ENCODE measurements around the gene PRM2.

PRM2 gene

GRCh38 chr16:11277607-11278337 is 1.5 kb upstream of the PRM2 start:
- no peak overlapping the region for H3K9ac ChIP-seq (ENCODE audit: low read length)
- no peaks in the 10 kb centered on the region for H4K20me1 ChIP-seq (ENCODE audit: insufficient read depth, low read length)
- H3K27me3 ChIP-seq (ENCODE audit: low read depth, low read length) = peaks cover 9% of the 10 kb centered on the region; the same call in 1 of the 2 replicates
- TF ChIP-seq EZH2phosphoT487 (IDR thresholded peaks at IDR 0.05; ENCODE audit: low read depth) (no peak), CTCF (IDR thresholded peaks at IDR 0.05; ENCODE audit: low read depth, low read length) (no peak)
- no peaks in the 10 kb centered on the region for H3K9me3 ChIP-seq (ENCODE audit: insufficient read depth, low read length)
- no peak overlapping the region for H2AFZ ChIP-seq (ENCODE audit: low read depth, low read length)
- no peak overlapping the region for H3K4me2 ChIP-seq (ENCODE audit: low read length)
- no peak overlapping the region for H3K27ac ChIP-seq (ENCODE audit: low read length)
- no peaks in the 10 kb centered on the region for H3K36me3 ChIP-seq (replicated peaks; ENCODE audit: low read depth, low read length)
- no peaks in the 10 kb centered on the region for H3K79me2 ChIP-seq (ENCODE audit: low read length)
- H3K4me1 ChIP-seq (ENCODE audit: low read length) = peaks cover 14% of the 10 kb centered on the region
- no peak overlapping the region for H3K4me3 ChIP-seq (ENCODE audit: low read length)

GRCh38 chr16:11276896-11277593 is 765 bp upstream of the PRM2 start:
- Histone ChIP-seq H3K4me3 (ENCODE audit: low read length) (no peak overlapping the region), H3K27ac (ENCODE audit: low read length) (no peak overlapping the region), H3K4me2 (ENCODE audit: low read length) (no peak overlapping the region), H3K79me2 (ENCODE audit: low read length) (no peaks in the 10 kb centered on the region), H4K20me1 (ENCODE audit: insufficient read depth, low read length) (no peaks in the 10 kb centered on the region), H3K4me1 (ENCODE audit: low read length) (peaks cover 14% of the 10 kb centered on the region), H2AFZ (ENCODE audit: low read depth, low read length) (no peak overlapping the region), H3K36me3 (replicated peaks; ENCODE audit: low read depth, low read length) (no peaks in the 10 kb centered on the region), H3K9me3 (ENCODE audit: insufficient read depth, low read length) (no peaks in the 10 kb centered on the region), H3K9ac (ENCODE audit: low read length) (no peak overlapping the region), H3K27me3 (ENCODE audit: low read depth, low read length) (peaks cover 9% of the 10 kb centered on the region; the same call in 1 of the 2 replicates)
- TF ChIP-seq EZH2phosphoT487 (IDR thresholded peaks at IDR 0.05; ENCODE audit: low read depth) (no peak), CTCF (IDR thresholded peaks at IDR 0.05; ENCODE audit: low read depth, low read length) (no peak)

- H3K27ac ChIP-seq (ENCODE audit: low read length) = no peak overlapping the region
- no peaks in the 10 kb centered on the region for H3K9me3 ChIP-seq (ENCODE audit: insufficient read depth, low read length)
- H3K4me2 ChIP-seq (ENCODE audit: low read length) = no peak overlapping the region
- peaks cover 9% of the 10 kb centered on the region; the same call in 1 of the 2 replicates for H3K27me3 ChIP-seq (ENCODE audit: low read depth, low read length)
- no peaks in the 10 kb centered on the region for H4K20me1 ChIP-seq (ENCODE audit: insufficient read depth, low read length)
- H3K36me3 ChIP-seq (replicated peaks; ENCODE audit: low read depth, low read length) = no peaks in the 10 kb centered on the region
- TF ChIP-seq CTCF (IDR thresholded peaks at IDR 0.05; ENCODE audit: low read depth, low read length) (no peak), EZH2phosphoT487 (IDR thresholded peaks at IDR 0.05; ENCODE audit: low read depth) (no peak)
- no peak overlapping the region for H3K9ac ChIP-seq (ENCODE audit: low read length)
- H2AFZ ChIP-seq (ENCODE audit: low read depth, low read length) = no peak overlapping the region
- H3K4me1 ChIP-seq (ENCODE audit: low read length) = peaks cover 13% of the 10 kb centered on the region
- no peaks in the 10 kb centered on the region for H3K79me2 ChIP-seq (ENCODE audit: low read length)
- no peak overlapping the region for H3K4me3 ChIP-seq (ENCODE audit: low read length)
Observed at GRCh38 chr16:11274964-11275363, 1.3 kb downstream of the PRM2 start.

GRCh38 chr16:11273721-11274324 is 2.5 kb downstream of the PRM2 start:
- Histone ChIP-seq H3K79me2 (ENCODE audit: low read length) (no peaks in the 10 kb centered on the region), H3K4me1 (ENCODE audit: low read length) (peaks cover 2% of the 10 kb centered on the region), H3K27me3 (ENCODE audit: low read depth, low read length) (peaks cover 9% of the 10 kb centered on the region; the same call in 1 of the 2 replicates), H4K20me1 (ENCODE audit: insufficient read depth, low read length) (no peaks in the 10 kb centered on the region), H2AFZ (ENCODE audit: low read depth, low read length) (no peak overlapping the region), H3K9ac (ENCODE audit: low read length) (no peak overlapping the region), H3K9me3 (ENCODE audit: insufficient read depth, low read length) (no peaks in the 10 kb centered on the region), H3K4me2 (ENCODE audit: low read length) (no peak overlapping the region), H3K4me3 (ENCODE audit: low read length) (no peak overlapping the region), H3K27ac (ENCODE audit: low read length) (no peak overlapping the region), H3K36me3 (replicated peaks; ENCODE audit: low read depth, low read length) (no peaks in the 10 kb centered on the region)
- TF ChIP-seq CTCF (IDR thresholded peaks at IDR 0.05; ENCODE audit: low read depth, low read length) (no peak), EZH2phosphoT487 (IDR thresholded peaks at IDR 0.05; ENCODE audit: low read depth) (no peak)

Measured in OCI-LY3 (cell line).